Measurements from ENCODE around the gene PANX2.

PANX2 gene

DNA sequence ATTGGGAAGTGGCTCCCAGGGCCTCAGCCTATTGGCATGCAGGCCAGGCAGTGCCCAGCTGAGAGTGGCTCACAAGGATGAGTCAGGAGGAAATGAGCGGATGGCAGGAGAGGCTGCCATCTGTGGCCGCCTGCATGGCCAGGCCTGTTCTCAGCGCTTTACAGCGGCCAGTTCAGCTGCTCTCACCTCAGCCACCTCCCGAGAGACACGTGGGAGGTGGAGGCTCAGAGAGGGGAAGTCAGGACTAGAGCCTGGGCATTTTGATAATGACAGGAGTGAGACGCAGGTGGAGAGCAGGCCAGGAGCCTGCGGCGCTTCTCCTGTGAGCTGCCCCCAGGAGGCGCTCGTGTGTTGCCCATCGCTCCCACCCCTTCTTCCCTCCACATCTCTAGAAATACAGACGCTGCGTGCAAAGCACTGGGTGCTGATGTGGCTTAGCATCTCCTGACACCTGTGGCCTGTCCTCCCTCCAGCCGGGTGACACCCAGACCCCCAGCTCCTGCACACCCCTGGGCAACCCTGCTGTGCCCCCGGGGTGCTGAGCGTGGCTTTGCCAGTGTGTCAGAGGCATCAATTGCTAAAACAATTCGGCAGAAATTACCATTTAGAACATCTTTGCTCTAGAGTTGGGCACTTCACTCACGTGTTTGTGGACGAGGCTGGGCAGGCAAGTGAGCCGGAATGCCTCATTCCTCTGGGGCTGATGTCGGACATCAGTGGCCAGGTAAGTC is 21.4 kb upstream of the PANX2 start:
- Histone ChIP-seq H3K4me2 (no peak overlapping the region), H4K20me1 (ENCODE audit: insufficient read depth) (no peaks in the 10 kb centered on the region), H3K27me3 (ENCODE audit: insufficient read depth, low read depth) (no peaks in the 10 kb centered on the region), H3K9ac (no peak overlapping the region), H3K4me3 (IDR thresholded peaks at IDR 0.05; ENCODE audit: insufficient read depth, low read depth, low read length) (no peak overlapping the region), H2AFZ (ENCODE audit: low read depth) (no peak overlapping the region; the same call in 1 of the 2 replicates), H3K36me3 (ENCODE audit: insufficient read depth) (no peaks in the 10 kb centered on the region), H3K79me2 (ENCODE audit: insufficient read depth, low read depth) (no peaks in the 10 kb centered on the region), H3K27ac (no peak overlapping the region), H3K4me1 (ENCODE audit: low read depth, poor library complexity, severe bottlenecking) (no peaks in the 10 kb centered on the region)
- TF ChIP-seq, protein P1, sequence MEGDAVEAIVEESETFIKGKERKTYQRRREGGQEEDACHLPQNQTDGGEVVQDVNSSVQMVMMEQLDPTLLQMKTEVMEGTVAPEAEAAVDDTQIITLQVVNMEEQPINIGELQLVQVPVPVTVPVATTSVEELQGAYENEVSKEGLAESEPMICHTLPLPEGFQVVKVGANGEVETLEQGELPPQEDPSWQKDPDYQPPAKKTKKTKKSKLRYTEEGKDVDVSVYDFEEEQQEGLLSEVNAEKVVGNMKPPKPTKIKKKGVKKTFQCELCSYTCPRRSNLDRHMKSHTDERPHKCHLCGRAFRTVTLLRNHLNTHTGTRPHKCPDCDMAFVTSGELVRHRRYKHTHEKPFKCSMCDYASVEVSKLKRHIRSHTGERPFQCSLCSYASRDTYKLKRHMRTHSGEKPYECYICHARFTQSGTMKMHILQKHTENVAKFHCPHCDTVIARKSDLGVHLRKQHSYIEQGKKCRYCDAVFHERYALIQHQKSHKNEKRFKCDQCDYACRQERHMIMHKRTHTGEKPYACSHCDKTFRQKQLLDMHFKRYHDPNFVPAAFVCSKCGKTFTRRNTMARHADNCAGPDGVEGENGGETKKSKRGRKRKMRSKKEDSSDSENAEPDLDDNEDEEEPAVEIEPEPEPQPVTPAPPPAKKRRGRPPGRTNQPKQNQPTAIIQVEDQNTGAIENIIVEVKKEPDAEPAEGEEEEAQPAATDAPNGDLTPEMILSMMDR (conservative IDR thresholded peaks at IDR 0.05; ENCODE audit: low read depth, low read length), result peak; percentile 60

DNA sequence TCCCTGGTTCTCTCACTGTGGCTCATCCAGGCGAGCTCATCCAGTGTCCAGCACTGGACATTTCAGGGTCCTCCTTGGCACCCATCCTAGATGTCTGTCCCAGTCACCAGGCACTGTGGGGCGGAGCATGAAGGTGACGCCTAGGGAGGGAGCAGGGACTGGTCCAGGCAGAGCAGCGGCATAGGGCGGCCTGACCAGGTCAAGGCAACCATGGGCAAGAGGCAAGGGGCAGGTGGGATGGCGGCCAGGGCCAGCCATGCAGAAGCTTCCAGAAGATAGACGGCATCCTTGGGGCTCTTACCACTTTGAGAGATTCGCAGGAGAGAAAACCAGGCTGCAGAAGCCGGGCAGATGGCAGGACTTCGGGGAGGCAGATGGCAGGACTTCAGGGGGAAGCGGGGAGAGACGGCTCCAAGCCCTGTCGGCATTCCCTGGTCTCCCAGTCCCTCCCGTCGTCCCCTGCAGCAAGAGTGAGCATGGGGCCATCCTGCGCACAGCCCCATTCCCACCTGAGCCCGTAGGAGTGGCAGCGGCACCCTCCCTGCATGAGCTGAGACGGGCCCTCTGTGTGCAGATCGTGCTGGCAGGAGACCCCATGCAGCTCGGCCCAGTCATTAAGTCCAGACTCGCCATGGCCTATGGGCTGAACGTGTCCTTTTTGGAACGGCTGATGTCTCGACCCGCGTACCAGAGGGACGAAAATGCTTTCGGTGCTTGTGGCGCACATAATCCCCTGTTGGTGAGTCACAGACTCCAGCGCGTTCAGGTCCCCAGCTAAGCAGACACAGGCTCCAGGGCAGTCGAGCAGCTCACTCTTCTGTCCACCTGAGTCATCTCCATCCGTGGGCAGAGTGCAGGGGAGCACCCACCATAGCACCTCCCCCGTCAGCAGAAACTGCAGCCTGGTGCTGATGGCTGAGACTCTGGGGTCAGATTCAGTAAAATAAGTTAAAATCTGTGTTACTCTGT is 20.1 kb upstream of the PANX2 start:
- no peaks in the 10 kb centered on the region for H3K27me3 ChIP-seq (ENCODE audit: insufficient read depth, low read depth)
- H3K4me1 ChIP-seq (ENCODE audit: low read depth, poor library complexity, severe bottlenecking), result no peaks in the 10 kb centered on the region
- no peaks in the 10 kb centered on the region for H3K36me3 ChIP-seq (ENCODE audit: insufficient read depth)
- H3K4me3 ChIP-seq (IDR thresholded peaks at IDR 0.05; ENCODE audit: insufficient read depth, low read depth, low read length), result no peak overlapping the region
- no peak overlapping the region for H3K9ac ChIP-seq
- no peaks in the 10 kb centered on the region for H4K20me1 ChIP-seq (ENCODE audit: insufficient read depth)
- TF ChIP-seq, protein P1 (conservative IDR thresholded peaks at IDR 0.05; ENCODE audit: low read depth, low read length), result no peak
- H3K27ac ChIP-seq, result no peak overlapping the region
- H3K79me2 ChIP-seq (ENCODE audit: insufficient read depth, low read depth), result no peaks in the 10 kb centered on the region
- H3K4me2 ChIP-seq, result no peak overlapping the region
- H2AFZ ChIP-seq (ENCODE audit: low read depth), result no peak overlapping the region

GRCh38 chr22:50151571-50152537 is 18.7 kb upstream of the PANX2 start:
- H3K27me3 ChIP-seq (ENCODE audit: insufficient read depth, low read depth), result no peaks in the 10 kb centered on the region

More at GRCh38 chr22:50151571-50152537, 18.7 kb upstream of the PANX2 start:
- H3K36me3 ChIP-seq (ENCODE audit: insufficient read depth), result no peaks in the 10 kb centered on the region
- H3K79me2 ChIP-seq (ENCODE audit: insufficient read depth, low read depth), result no peaks in the 10 kb centered on the region
- no peaks in the 10 kb centered on the region for H3K4me1 ChIP-seq (ENCODE audit: low read depth, poor library complexity, severe bottlenecking)
- H3K9ac ChIP-seq, result no peak overlapping the region
- H4K20me1 ChIP-seq (ENCODE audit: insufficient read depth), result no peaks in the 10 kb centered on the region
- no peak overlapping the region for H2AFZ ChIP-seq (ENCODE audit: low read depth)
- TF ChIP-seq, protein P1 (conservative IDR thresholded peaks at IDR 0.05; ENCODE audit: low read depth, low read length), result no peak
- no peak overlapping the region for H3K4me2 ChIP-seq
- H3K4me3 ChIP-seq (IDR thresholded peaks at IDR 0.05; ENCODE audit: insufficient read depth, low read depth, low read length), result no peak overlapping the region
- H3K27ac ChIP-seq, result no peak overlapping the region

Data from KMS-11 (cell line).